Measurements from ENCODE around the gene TSSK6.

TSSK6 gene

DNA sequence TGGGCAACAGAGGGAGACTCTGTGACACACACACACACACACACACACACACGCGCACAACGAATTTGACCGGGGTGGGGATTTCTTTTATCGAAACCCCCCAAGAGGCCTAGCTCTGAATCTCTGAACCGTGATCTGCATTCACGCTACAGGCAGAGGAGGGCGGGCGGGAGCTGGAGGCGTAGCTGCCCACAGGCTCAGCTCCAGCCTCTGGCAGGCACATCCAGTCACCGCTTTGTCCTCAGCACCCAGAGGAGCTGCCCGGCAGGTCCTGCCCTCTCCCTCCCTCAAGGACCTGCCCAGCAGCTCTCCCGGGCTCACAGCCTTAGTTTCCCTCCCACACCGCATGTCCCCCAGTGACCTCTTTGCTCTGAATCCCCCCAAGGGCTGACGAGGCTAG, 42.7 kb upstream of the TSSK6 start:
- no peak for TF ChIP-seq CTCF (conservative IDR thresholded peaks at IDR 0.05; ENCODE audit: low read depth, low read length)
- no peak for DNase-seq (ENCODE audit: low read depth)
- H3K4me3 ChIP-seq (ENCODE audit: low read length): no peak overlapping the region

DNA sequence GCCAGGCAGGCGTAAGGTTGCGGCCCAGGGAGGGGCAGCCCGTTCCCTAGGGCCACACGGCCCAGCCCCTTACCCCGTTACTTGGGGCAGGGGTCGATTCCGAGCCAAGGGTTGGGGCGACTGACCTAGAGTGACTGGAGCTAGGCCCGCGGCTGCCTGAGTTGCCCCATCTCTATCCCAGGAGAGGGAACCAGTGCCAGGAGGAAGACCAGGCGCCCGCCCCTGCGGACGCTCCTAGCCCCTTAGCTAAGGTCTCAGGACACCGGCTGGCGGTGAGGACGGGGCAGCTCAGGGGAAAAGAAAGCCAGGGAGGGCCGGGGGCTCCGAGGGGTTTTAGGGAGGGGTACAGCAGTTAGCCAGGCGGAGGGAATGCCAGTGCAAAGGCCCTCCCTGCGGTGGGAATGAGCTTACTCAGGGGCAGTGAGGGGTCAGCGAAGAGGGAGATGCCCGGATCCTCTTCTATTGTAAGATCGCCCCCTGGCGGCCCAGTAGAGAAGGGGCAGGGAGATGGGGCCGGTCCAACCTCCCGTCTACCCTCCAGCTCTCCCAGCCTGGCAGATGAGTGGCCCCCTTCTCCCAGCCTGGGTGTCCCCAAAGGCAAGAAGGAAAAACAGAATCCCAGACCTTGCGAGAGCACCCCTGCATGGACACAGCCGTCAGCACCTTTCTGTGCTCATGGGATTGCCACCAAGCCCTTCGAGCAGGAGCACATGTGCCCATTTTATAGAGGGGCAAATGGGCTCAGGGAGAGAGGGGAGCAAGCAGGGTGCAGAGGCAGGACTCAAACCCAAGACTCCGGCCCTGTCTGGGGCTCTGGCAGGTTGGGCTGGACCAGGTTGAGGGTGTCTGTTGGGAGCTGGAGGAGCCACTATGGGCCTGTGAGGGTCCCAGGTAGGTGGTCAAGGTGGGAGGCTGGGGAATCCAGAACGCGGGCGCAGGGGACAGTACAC, 39.0 kb upstream of the TSSK6 start:
- DNase-seq (ENCODE audit: low read depth): no peak
- no peak overlapping the region for H3K4me3 ChIP-seq (ENCODE audit: low read length)
- TF ChIP-seq CTCF (conservative IDR thresholded peaks at IDR 0.05; ENCODE audit: low read depth, low read length): peak; percentile 78

DNA sequence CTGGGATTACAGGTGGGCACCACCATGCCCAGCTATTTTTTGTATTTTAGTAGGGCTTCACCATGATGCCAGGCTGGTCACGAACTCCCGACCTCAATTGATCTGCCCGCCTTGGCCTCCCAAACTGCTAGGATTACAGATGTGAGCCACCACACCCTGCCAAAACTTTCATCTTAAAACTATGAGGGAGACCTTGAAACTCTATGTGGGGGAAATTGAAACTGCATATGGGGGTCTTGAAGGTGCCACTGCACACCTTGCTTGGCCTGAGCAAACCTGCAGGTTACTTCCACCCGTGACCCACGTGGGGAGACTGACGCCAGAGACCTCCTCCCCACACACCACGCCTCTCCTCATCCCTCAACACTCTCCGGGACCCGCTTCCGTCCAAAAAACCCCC, 38.3 kb upstream of the TSSK6 start:
- DNase-seq (ENCODE audit: low read depth): no peak
- H3K4me3 ChIP-seq (ENCODE audit: low read length): no peak overlapping the region
- no peak for TF ChIP-seq CTCF (conservative IDR thresholded peaks at IDR 0.05; ENCODE audit: low read depth, low read length)

GRCh38 chr19:19552798-19553197, 37.5 kb upstream of the TSSK6 start:
- no peak overlapping the region for H3K4me3 ChIP-seq (ENCODE audit: low read length)
- peak; percentile 74 for TF ChIP-seq CTCF (conservative IDR thresholded peaks at IDR 0.05; ENCODE audit: low read depth, low read length)
- no peak for DNase-seq (ENCODE audit: low read depth)

- no peak for DNase-seq (ENCODE audit: low read depth)
- H3K4me3 ChIP-seq (ENCODE audit: low read length): no peak overlapping the region
- TF ChIP-seq CTCF (conservative IDR thresholded peaks at IDR 0.05; ENCODE audit: low read depth, low read length): no peak
Measured at GRCh38 chr19:19551853-19552192, 36.5 kb upstream of the TSSK6 start.

GRCh38 chr19:19550972-19551852, 35.9 kb upstream of the TSSK6 start:
- no peak overlapping the region for H3K4me3 ChIP-seq (ENCODE audit: low read length)
- no peak for DNase-seq (ENCODE audit: low read depth)
- TF ChIP-seq CTCF (conservative IDR thresholded peaks at IDR 0.05; ENCODE audit: low read depth, low read length): no peak

Data from retinal pigment epithelial cell (primary cell).